GM19238 (cell line): ENCODE data around the gene NUDT2.

Experiments used
- DNase-seq: peaks from one replicate; pipeline ENCODE4 v3.0.0; 2011; ENCODE audit warnings: low spot score; ENCODE audit not compliant: insufficient read length

The NUDT2 gene

DNA sequence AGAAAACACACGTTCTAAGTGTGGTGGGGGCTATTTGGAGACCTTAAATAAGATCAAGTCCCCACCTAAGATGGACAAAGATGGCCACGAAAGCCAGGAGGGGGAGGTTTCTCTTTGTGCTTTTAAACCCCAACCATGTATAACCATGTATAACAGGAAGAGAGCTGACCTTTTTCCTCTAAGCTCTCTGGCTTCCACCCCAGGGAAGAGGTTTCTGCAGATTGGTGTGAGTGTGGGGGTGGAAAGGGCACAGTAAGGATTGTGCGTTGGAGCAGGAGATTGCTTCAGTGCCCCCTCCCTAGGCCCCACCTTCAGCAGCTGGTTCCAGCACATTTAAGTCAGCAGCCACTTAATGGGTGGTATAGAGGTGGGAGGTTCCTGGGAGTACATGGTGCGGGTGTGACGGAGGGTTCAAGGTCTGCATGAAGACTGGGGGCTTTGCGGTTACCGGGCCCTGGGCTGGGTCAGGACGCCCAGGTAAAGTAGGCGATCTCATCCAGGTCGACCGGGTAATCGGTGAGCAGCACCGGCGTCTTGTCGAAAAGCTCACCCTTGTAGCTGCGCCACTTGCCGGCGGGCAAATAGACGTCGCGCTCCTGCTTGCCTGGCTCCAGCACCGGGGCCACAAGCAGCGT lies 41.1 kb downstream of the NUDT2 start:
- DNase-seq: no peak

- no peak for DNase-seq
Observed at GRCh38 chr9:34370970-34371880, 41.9 kb downstream of the NUDT2 start.

DNA sequence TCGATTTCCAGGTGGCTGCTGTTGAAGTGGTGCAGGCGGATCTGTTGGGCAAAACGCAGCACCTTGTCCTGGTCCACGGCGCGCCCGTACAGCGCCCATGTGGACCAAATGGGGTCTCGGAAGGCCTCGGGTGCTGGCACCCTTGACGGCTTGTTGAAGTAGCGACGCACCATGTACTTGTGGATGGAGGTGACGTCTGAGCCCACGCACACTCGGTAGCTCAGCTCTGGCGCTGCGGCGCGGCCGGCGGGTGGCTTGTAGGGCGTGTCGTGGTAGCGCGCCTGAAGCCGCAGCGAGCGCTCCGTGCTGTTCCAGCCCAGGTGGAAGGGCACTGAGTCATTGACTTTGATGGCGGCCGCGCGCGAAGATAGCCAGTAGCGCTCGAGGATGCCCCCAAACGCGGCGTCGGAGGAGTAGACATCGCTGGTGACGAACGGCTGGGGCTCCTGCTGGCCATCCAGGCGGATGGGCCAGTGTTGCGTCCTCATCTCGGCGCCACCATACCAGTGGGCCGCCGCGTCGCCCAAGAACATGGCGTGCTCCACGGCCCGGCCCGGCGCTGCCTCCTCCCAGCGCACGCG lies 42.6 kb downstream of the NUDT2 start:
- no peak for DNase-seq

GRCh38 chr9:34372467-34373011 lies 43.2 kb downstream of the NUDT2 start:
- no peak for DNase-seq

DNA sequence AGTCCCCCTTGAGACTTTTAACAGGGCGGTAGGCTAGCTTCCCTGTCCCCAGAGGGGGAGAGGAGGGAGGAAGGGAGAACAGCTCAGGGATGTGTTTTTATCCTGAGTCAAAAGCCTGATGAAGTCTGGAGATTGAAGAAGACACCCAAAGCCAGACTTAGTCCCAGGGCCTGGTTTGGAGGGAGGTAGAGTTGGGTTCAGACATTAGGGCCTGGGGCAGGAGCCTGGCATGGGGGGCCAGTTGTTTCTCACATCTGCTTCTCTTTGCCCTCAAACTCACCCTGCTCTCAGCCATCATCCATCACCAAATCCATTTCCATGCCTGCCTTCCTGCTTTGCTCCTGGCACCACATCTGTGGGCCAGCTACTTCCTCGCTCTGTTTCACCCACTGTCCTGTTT lies 44.4 kb downstream of the NUDT2 start:
- no peak for DNase-seq

DNA sequence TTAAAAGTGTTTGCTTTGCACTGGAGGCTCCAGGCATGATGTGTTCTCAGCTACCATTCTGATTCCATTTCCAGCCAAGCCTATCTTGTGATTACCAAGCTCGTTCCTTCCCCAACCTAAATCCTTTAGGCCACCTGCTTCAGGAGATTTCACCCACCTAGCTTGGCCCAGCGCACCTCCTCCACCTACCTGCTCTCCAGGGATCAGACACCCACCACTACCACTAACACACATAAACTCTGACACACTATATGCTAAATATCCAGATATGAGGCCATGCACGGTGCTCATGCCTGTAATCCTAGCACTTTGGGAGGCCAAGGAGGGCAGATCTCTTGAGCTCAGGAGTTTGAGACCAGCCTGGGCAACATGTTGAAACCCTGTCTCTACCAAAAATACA lies 45.0 kb downstream of the NUDT2 start:
- DNase-seq: no peak

DNA sequence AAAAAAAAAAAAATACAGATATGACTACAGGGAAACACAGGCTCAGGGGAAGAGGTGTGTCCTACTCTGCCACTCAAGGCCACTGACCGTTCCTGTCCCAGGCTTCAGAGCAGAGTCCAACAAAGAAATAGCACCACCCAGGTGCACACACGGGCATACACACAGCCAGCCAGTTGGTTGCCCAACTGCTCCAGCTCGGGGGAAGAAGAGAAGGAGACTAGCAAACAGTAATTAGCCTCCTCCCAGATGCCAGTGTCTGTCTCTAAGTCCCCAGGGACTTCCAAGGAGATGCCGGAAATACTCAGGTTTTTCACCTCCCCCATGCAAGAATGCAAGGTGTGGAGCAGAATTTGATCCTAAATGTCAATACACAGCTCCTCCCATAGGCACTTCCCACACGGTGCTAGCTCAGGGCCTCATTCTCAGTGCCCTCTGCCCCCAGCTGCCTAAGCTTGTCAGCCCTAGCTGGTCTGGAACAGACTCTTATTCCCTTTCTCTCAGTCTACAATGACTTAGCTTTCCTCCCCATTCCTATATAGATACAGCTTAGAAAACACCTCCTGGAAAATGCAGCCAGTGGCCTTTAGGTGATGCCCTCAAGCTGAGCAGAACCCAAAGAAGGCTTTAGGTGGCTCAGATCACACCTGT lies 45.7 kb downstream of the NUDT2 start:
- no peak for DNase-seq

GRCh38 chr9:34375901-34376595 lies 46.7 kb downstream of the NUDT2 start:
- DNase-seq: peak; percentile 51

DNA sequence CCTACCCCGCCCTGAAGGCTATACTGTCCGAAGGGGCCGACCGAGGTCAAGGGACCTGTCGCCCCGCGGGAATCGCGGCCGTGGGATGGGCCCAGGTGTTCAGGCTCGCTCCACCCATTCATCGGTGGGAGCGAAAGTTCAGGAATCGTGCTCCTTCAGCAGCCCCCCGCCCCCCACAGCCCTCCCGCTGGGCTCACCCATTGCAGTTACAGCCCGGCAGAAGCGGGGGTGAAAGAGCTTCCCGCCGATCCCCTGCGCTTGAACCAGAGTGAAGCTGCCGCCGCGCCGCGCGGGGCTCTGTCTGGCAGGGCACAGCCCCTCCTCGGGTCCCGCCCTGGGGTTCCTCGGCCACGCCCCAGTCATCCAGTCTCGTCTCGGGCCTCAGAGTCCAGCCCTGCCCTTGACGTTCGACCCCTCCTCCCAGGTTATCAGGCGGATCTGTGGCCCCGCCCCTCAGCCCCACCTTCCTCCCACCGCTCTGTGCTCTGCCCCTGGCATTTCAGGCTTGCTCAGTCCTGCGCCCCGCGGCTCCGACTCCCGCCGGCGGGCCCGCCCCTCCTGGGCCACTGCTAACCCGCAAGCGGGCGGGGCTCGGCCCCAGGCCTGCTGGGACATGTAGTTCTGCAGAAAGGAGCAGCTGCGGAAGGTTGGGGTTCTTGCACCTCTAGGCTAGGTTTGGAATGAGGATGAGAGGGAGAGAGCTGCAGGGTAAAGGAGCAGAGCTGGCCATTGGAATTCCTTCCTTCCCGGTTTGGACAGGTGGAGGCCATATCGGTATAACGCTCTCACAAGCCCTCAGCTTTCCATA lies 47.4 kb downstream of the NUDT2 start, which contains the start of gene MYORG:
TSS of gene MYORG (minus strand) at position 303 of the 808 bp plus-strand sequence. CDS start 3,955 bp downstream, outside the sequence.
- DNase-seq: peak; percentile 96

GRCh38 chr9:34377404-34377746 lies 48.0 kb downstream of the NUDT2 start:
- no peak for DNase-seq

- DNase-seq: no peak
Observed at GRCh38 chr9:34378376-34379060, 49.1 kb downstream of the NUDT2 start.

- peak; percentile 79 for DNase-seq
Observed at GRCh38 chr9:34379334-34380033, 50.1 kb downstream of the NUDT2 start.

DNA sequence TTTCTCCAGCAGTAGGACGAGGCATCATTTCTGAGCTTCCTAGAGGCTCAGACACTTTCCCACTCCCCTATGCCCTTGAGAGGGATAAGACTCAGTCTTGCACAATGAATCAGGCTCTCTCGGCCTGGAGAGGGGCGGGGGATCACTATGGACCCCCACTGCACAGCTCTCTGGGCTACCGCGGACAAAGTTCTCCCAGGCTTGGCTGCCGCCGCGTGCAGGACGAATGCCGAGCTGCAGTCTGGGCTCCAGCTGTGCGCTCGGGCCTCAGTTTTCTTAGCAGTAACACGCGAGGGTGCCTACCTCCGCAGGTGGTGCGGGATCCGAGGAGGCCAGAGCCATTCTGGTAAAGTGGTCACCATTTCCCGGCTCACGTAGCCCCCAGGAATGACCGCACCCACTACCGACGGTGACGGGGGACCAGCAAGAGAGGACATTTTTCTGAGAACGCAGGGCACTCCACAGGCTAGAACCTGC lies 50.7 kb downstream of the NUDT2 start:
- no peak for DNase-seq

- peak; percentile 88 for DNase-seq
Observed at GRCh38 chr9:34380511-34381315, 51.3 kb downstream of the NUDT2 start.

GRCh38 chr9:34381323-34381722 lies 52.0 kb downstream of the NUDT2 start:
- no peak for DNase-seq

DNA sequence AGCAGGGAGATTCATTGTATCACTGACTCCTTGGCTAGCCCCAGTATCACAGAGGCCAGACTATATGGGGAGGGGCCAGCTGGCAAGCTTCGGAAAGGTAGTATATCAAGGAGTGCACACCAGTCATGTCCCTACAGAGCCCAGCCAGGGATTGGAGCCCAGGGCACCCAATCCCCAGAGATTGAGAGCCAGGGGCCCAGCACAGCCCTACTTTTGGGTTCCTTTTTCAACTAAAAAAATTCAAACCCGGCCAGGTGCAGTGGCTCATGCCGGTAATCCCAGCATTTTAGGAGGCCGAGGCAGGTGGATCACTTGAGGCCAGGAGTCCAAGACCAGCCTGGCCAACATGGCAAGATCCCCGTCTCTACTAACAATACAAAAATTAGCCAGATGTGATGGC lies 52.7 kb downstream of the NUDT2 start:
- no peak for DNase-seq

GRCh38 chr9:34382879-34383278 lies 53.5 kb downstream of the NUDT2 start:
- DNase-seq: no peak

DNA sequence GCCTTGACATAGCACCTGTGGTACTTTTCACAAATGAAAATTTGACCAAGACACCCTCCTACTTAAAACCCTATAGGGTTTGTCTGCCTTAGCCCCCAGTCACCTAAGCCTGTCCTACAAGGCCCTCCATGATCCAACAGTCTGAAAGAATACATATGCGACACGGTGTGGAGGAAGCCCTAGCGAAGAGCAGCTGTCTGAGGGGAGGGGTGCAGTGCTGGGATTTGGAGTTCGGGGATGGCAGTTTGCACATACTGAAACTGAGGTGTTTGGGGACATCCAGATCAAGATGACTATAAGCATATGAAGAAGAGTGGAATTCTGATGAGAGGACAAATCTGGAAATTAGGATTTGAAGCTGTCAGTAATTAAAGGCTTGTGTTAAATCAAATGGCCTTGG lies 54.5 kb downstream of the NUDT2 start:
- DNase-seq: no peak
